ENCODE data around the gene CDC16. TPM values are rescaled to one million over a fixed set of nuclear protein-coding genes. Genes with fewer than 3 reads are reported as not detected.

The CDC16 gene
- total and polyA plus RNA-seq, 2 of the 13 experiments (the other 11 are each of a cell fraction or from before 2014, with no cell fraction given), result 24.2 to 60.9 TPM

- TF ChIP-seq ATF4 (CRISPR knock-in tag; IDR thresholded peaks at IDR 0.05) (peak in 1 of 2 experiments; percentile 69; a peak in 2 of 4 replicates), ZNF362 (CRISPR knock-in tag; IDR thresholded peaks at IDR 0.05; ENCODE audit: borderline replicate concordance) (no peak), MTA3 (CRISPR knock-in tag; IDR thresholded peaks at IDR 0.05) (no peak), RAD51 (IDR thresholded peaks at IDR 0.05; ENCODE audit: borderline replicate concordance) (no peak), BORCS8-MEF2B (CRISPR knock-in tag; IDR thresholded peaks at IDR 0.05) (peak; percentile 95; the same call in 1 of the 2 replicates), KLF11 (CRISPR knock-in tag; IDR thresholded peaks at IDR 0.05) (no peak), ADNP (CRISPR knock-in tag; IDR thresholded peaks at IDR 0.05) (no peak), ZNF251 (CRISPR knock-in tag; IDR thresholded peaks at IDR 0.05) (no peak), SKIL (CRISPR knock-in tag; IDR thresholded peaks at IDR 0.05; ENCODE audit: borderline replicate concordance) (peak; percentile 11; the same call in 1 of the 2 replicates), ZBTB7B (CRISPR knock-in tag; IDR thresholded peaks at IDR 0.05) (no peak), ZNF879 (CRISPR knock-in tag; IDR thresholded peaks at IDR 0.05) (no peak), MBD4 (IDR thresholded peaks at IDR 0.05; ENCODE audit: borderline replicate concordance, low read length) (no peak), ZNF431 (CRISPR knock-in tag; IDR thresholded peaks at IDR 0.05; ENCODE audit: borderline replicate concordance, low read depth) (peak; percentile 86), NFKBIZ (CRISPR knock-in tag; IDR thresholded peaks at IDR 0.05) (0 out of 2 replicates have a peak, but pooled peaks have one; percentile 26), ZBED4 (CRISPR knock-in tag; IDR thresholded peaks at IDR 0.05; ENCODE audit: borderline replicate concordance) (no peak), CEBPG (CRISPR knock-in tag; IDR thresholded peaks at IDR 0.05) (no peak), KDM4B (CRISPR knock-in tag; IDR thresholded peaks at IDR 0.05) (no peak), FOXK2 (IDR thresholded peaks at IDR 0.05) (no peak), TARDBP (CRISPR knock-in tag; IDR thresholded peaks at IDR 0.05) (peak; percentile 71; the same call in 1 of the 2 replicates), POGK (CRISPR knock-in tag; conservative IDR thresholded peaks at IDR 0.05) (peak; percentile 96)
Measured at GRCh38 chr13:114314074-114314912, 79.6 kb downstream of the CDC16 start, which contains the start of gene CHAMP1 (continued).
